Osteoblast (primary cell): ENCODE results near the gene FAM110A. TPM values are rescaled to one million over a fixed set of nuclear protein-coding genes. Genes with fewer than 3 reads are reported as not detected.
"Not testable (repeated sequence)": the region's sequence is repeated elsewhere in the genome, so short reads cannot be mapped to it uniquely, and the experiment has no call there.

Experiments used
- DNase-seq: peaks from one replicate; pipeline ENCODE4 v3.0.0; 2011; ENCODE audit warnings: low spot score, mixed read lengths; ENCODE audit not compliant: insufficient read length; ENCODE audit errors: missing footprints
- H2AFZ ChIP-seq: 2 replicates; pipeline ENCODE4 v1.6.0; 2011; ENCODE audit warnings: mild to moderate bottlenecking, low read length
- H3K27ac ChIP-seq: 2 replicates; pipeline ENCODE4 v1.5.1; 2011; ENCODE audit warnings: mild to moderate bottlenecking, low read depth, low read length, moderate library complexity
- H3K27me3 ChIP-seq: 2 replicates; pipeline ENCODE4 v1.6.0; 2012; ENCODE audit warnings: mild to moderate bottlenecking, control low read depth, inconsistent platforms, low read length, moderate library complexity; ENCODE audit not compliant: insufficient read depth
- H3K36me3 ChIP-seq: 2 replicates; pipeline ENCODE4 v1.5.1; 2011; ENCODE audit warnings: mild to moderate bottlenecking, low read length, control low read depth, moderate library complexity; ENCODE audit not compliant: insufficient read depth
- H3K4me1 ChIP-seq: 2 replicates; pipeline ENCODE4 v1.5.1; 2011; ENCODE audit warnings: mild to moderate bottlenecking, low read length, control low read depth, moderate library complexity; ENCODE audit not compliant: insufficient read depth
- H3K4me2 ChIP-seq: 2 replicates; pipeline ENCODE4 v1.6.0; 2011; ENCODE audit warnings: mild to moderate bottlenecking, low read length; ENCODE audit not compliant: insufficient read depth
- H3K4me3 ChIP-seq: fragments of 200-600 bp; sonication (generic); 3 replicates; pipeline ENCODE4 v1.5.1; 2012; ENCODE audit warnings: mild to moderate bottlenecking, low read length, inconsistent platforms; ENCODE audit not compliant: insufficient read depth
- H3K79me2 ChIP-seq: 2 replicates; pipeline ENCODE4 v1.6.0; 2012; ENCODE audit warnings: mild to moderate bottlenecking, low read length, control low read depth, inconsistent platforms; ENCODE audit not compliant: insufficient read depth
- H3K9me3 ChIP-seq: 2 replicates; pipeline ENCODE4 v1.5.1; 2011; ENCODE audit warnings: low read depth, low read length, control low read depth
- H4K20me1 ChIP-seq: 2 replicates; pipeline ENCODE4 v1.6.0; 2012; ENCODE audit warnings: mild to moderate bottlenecking, low read length, control low read depth; ENCODE audit not compliant: insufficient read depth
- CTCF ChIP-seq: IDR thresholded peaks from 2 replicates; pipeline ENCODE4 v1.5.1; 2011; ENCODE audit warnings: mild to moderate bottlenecking, low read depth, low read length, moderate library complexity; ENCODE audit errors: extremely low read depth
- total RNA-seq: library from RNA; depleted of rRNA; stranded (reverse); fragments of >200 nt; gene quantifications from 2 replicates; pipeline ENCODE4 v1.2.3, GENCODE V29; 2012

Gene FAM110A
- total RNA-seq, 1 donor, result 9.8 TPM

- no peaks in the 10 kb centered on the region for H3K79me2 ChIP-seq
- no peak for DNase-seq
- no peak for TF ChIP-seq CTCF
- no peaks in the 10 kb centered on the region for H3K9me3 ChIP-seq
- H3K36me3 ChIP-seq, result no peaks in the 10 kb centered on the region
- H3K4me1 ChIP-seq, result peaks cover 7% of the 10 kb centered on the region
- no peaks in the 10 kb centered on the region for H3K27me3 ChIP-seq
- H4K20me1 ChIP-seq, result no peaks in the 10 kb centered on the region
- no peak overlapping the region for H2AFZ ChIP-seq
- H3K4me3 ChIP-seq, result no peak overlapping the region
- H3K27ac ChIP-seq, result no peak overlapping the region
- H3K4me2 ChIP-seq, result no peak overlapping the region
Observed at GRCh38 chr20:824916-825315, 8.6 kb upstream of the FAM110A start.

GRCh38 chr20:825710-826421 lies 7.6 kb upstream of the FAM110A start:
- H3K4me3 ChIP-seq, result no peak overlapping the region
- peak; percentile 78 for DNase-seq
- H3K79me2 ChIP-seq, result no peaks in the 10 kb centered on the region
- no peak for TF ChIP-seq CTCF
- no peaks in the 10 kb centered on the region for H3K27me3 ChIP-seq
- H4K20me1 ChIP-seq, result no peaks in the 10 kb centered on the region
- H3K4me1 ChIP-seq, result peaks cover 7% of the 10 kb centered on the region
- H3K27ac ChIP-seq, result peak overlapping the region; percentile 19
- H2AFZ ChIP-seq, result peak overlapping the region; percentile 44
- no peak overlapping the region for H3K4me2 ChIP-seq
- no peaks in the 10 kb centered on the region for H3K36me3 ChIP-seq
- H3K9me3 ChIP-seq, result no peaks in the 10 kb centered on the region

- Histone ChIP-seq H3K9me3 (no peaks in the 10 kb centered on the region), H3K79me2 (no peaks in the 10 kb centered on the region), H2AFZ (no peak overlapping the region), H3K4me2 (no peak overlapping the region), H3K4me1 (peaks cover 7% of the 10 kb centered on the region), H3K27ac (peak overlapping the region; percentile 0), H3K36me3 (no peaks in the 10 kb centered on the region), H3K4me3 (no peak overlapping the region), H4K20me1 (no peaks in the 10 kb centered on the region), H3K27me3 (no peaks in the 10 kb centered on the region)
- no peak for DNase-seq
- no peak for TF ChIP-seq CTCF
Observed at GRCh38 chr20:826695-827323, 6.7 kb upstream of the FAM110A start.

GRCh38 chr20:827981-828380 lies 5.5 kb upstream of the FAM110A start:
- not testable (repeated sequence) for H3K4me1 ChIP-seq, H3K36me3 ChIP-seq, H4K20me1 ChIP-seq, H3K27ac ChIP-seq, H3K27me3 ChIP-seq, H3K4me2 ChIP-seq, H3K79me2 ChIP-seq, H3K9me3 ChIP-seq, H2AFZ ChIP-seq, H3K4me3 ChIP-seq, DNase-seq
